GM12873 (cell line): ENCODE measurements around the gene ITGBL1.

Source experiments
- TF ChIP-seq, protein P1 (sequence below): IDR thresholded peaks from 2 replicates; pipeline ENCODE4 v1.5.1; 2012; ENCODE audit warnings: low read depth, mild to moderate bottlenecking, moderate library complexity, low read length, control low read depth; ENCODE audit not compliant: insufficient read depth; ENCODE audit errors: missing control alignments

Gene ITGBL1

GRCh38 chr13:101453784-101454201 lies 1.3 kb downstream of the ITGBL1 start:
- TF ChIP-seq, protein P1, sequence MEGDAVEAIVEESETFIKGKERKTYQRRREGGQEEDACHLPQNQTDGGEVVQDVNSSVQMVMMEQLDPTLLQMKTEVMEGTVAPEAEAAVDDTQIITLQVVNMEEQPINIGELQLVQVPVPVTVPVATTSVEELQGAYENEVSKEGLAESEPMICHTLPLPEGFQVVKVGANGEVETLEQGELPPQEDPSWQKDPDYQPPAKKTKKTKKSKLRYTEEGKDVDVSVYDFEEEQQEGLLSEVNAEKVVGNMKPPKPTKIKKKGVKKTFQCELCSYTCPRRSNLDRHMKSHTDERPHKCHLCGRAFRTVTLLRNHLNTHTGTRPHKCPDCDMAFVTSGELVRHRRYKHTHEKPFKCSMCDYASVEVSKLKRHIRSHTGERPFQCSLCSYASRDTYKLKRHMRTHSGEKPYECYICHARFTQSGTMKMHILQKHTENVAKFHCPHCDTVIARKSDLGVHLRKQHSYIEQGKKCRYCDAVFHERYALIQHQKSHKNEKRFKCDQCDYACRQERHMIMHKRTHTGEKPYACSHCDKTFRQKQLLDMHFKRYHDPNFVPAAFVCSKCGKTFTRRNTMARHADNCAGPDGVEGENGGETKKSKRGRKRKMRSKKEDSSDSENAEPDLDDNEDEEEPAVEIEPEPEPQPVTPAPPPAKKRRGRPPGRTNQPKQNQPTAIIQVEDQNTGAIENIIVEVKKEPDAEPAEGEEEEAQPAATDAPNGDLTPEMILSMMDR: no peak

DNA sequence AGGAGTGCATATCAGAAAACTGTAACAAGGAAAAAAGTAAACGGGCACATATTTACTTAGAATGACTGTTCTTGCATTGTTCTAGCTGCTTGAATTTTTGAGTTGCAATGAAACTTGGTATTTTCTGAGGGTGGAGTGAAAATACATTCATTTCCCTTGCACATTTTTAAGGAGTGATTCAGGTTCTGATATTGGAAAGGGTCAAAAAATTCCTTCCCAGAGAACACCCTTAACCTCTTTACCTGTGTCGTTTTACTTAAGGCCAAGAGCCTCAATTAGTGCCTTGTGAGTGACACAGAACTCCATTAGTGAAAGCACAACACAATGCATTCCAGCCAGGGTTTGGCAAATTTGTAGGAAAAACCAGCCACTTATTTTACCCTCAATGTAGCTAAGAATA lies 2.3 kb downstream of the ITGBL1 start:
- TF ChIP-seq, protein P1: no peak

GRCh38 chr13:101455863-101456262 lies 3.4 kb downstream of the ITGBL1 start:
- TF ChIP-seq, protein P1: no peak

GRCh38 chr13:101457176-101457575 lies 4.7 kb downstream of the ITGBL1 start:
- TF ChIP-seq, protein P1: no peak

DNA sequence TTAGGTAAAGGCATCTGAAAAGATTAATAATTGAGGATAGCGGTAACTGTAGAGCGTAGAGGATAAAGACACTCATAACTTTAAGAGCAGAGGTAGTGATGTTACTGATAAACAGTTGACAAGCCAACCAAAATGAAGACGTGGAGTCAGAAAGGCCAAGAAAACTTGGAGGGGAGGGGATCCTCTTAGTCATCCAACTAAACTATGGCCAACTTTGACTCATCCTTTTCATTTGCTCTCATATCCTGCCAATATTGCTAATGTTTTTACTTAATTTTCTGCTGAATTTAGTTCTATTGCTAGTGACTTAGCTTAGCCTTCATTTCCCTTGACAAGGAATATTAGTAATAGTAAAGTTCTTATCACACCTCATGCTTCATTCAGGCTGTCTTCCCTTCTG lies 13.4 kb downstream of the ITGBL1 start:
- TF ChIP-seq, protein P1: no peak

- TF ChIP-seq, protein P1: no peak
Measured at GRCh38 chr13:101467415-101467814, 14.9 kb downstream of the ITGBL1 start.

- TF ChIP-seq, protein P1: no peak
Measured at GRCh38 chr13:101473458-101473857, 21.0 kb downstream of the ITGBL1 start.
